H9 (cell line): Measurements from ENCODE around the gene LTK. TPM values are rescaled to one million over a fixed set of nuclear protein-coding genes. Genes with fewer than 3 reads are reported as not detected.
A peak's percentile ranks its signal among the peaks of the same experiment; 100 is the strongest.

Experiments used
- DNase-seq: peaks from one replicate; pipeline ENCODE4 v3.0.0-alpha.2; 2017
- H2AFZ ChIP-seq: one replicate; pipeline ENCODE4 v1.6.1; 2013; ENCODE audit warnings: mild to moderate bottlenecking, low read length, control low read depth, moderate library complexity
- H2AK5ac ChIP-seq: 2 replicates; pipeline ENCODE4 v1.6.1; 2013; ENCODE audit warnings: low read length, control low read depth, mixed read lengths; ENCODE audit not compliant: insufficient read length
- H2BK120ac ChIP-seq: one replicate; pipeline ENCODE4 v1.6.1; 2013; ENCODE audit warnings: low read depth, mild to moderate bottlenecking, low read length, control low read depth, inconsistent platforms; ENCODE audit not compliant: poor library complexity, severe bottlenecking
- H2BK12ac ChIP-seq: 2 replicates; pipeline ENCODE4 v1.6.1; 2013; ENCODE audit warnings: low read length, control low read depth, mixed read lengths, low read depth; ENCODE audit not compliant: insufficient read length
- H2BK15ac ChIP-seq: 2 replicates; pipeline ENCODE4 v1.6.1; 2013; ENCODE audit warnings: low read depth, low read length, control low read depth
- H2BK20ac ChIP-seq: one replicate; pipeline ENCODE4 v1.6.1; 2013; ENCODE audit warnings: low read depth, mild to moderate bottlenecking, low read length, control low read depth, inconsistent platforms; ENCODE audit not compliant: poor library complexity, severe bottlenecking
- H2BK5ac ChIP-seq: 2 replicates; pipeline ENCODE4 v1.6.1; 2013; ENCODE audit warnings: low read length, control low read depth, mixed read lengths; ENCODE audit not compliant: insufficient read length
- H3K14ac ChIP-seq: 2 replicates; pipeline ENCODE4 v1.6.1; 2013; ENCODE audit warnings: low read length, control low read depth; ENCODE audit not compliant: insufficient read depth
- H3K18ac ChIP-seq: 2 replicates; pipeline ENCODE4 v1.6.1; 2013; ENCODE audit warnings: low read depth, mild to moderate bottlenecking, mixed read lengths, low read length, control low read depth; ENCODE audit not compliant: insufficient read length
- H3K23ac ChIP-seq: 2 replicates; pipeline ENCODE4 v1.6.1; 2013; ENCODE audit warnings: low read length, control low read depth, mixed read lengths, low read depth; ENCODE audit not compliant: insufficient read length
- H3K23me2 ChIP-seq: 2 replicates; pipeline ENCODE4 v1.6.1; 2013; ENCODE audit warnings: low read depth, mild to moderate bottlenecking, mixed read lengths, low read length, control low read depth; ENCODE audit not compliant: insufficient read length, poor library complexity, severe bottlenecking
- H3K27ac ChIP-seq: 2 replicates; pipeline ENCODE4 v1.5.1; 2013; ENCODE audit warnings: low read length, control low read depth, mixed read lengths, low read depth; ENCODE audit not compliant: insufficient read length
- H3K27me3 ChIP-seq: 2 replicates; pipeline ENCODE4 v1.6.1; 2013; ENCODE audit warnings: low read length, control low read depth, inconsistent platforms; ENCODE audit not compliant: insufficient read depth
- H3K4ac ChIP-seq: 2 replicates; pipeline ENCODE4 v1.6.1; 2013; ENCODE audit warnings: low read depth, mild to moderate bottlenecking, control low read depth, inconsistent platforms, low read length, moderate library complexity
- H3K4me1 ChIP-seq: 2 replicates; pipeline ENCODE4 v1.6.1; 2013; ENCODE audit warnings: low read length, control low read depth, inconsistent platforms; ENCODE audit not compliant: insufficient read depth
- H3K4me2 ChIP-seq: 2 replicates; pipeline ENCODE4 v1.6.1; 2013; ENCODE audit warnings: low read length, control low read depth, mixed read lengths; ENCODE audit not compliant: insufficient read length, insufficient read depth
- H3K56ac ChIP-seq: 2 replicates; pipeline ENCODE4 v1.6.1; 2013; ENCODE audit warnings: low read depth, mild to moderate bottlenecking, mixed read lengths, low read length, control low read depth; ENCODE audit not compliant: insufficient read length
- H3K79me1 ChIP-seq: 2 replicates; pipeline ENCODE4 v1.6.1; 2013; ENCODE audit warnings: low read depth, mild to moderate bottlenecking, moderate library complexity, low read length, control low read depth, inconsistent platforms; ENCODE audit not compliant: insufficient read depth, poor library complexity, severe bottlenecking
- H3K79me2 ChIP-seq: 2 replicates; pipeline ENCODE4 v1.6.1; 2013; ENCODE audit warnings: low read length, control low read depth, inconsistent platforms; ENCODE audit not compliant: insufficient read depth
- H3K9ac ChIP-seq: 2 replicates; pipeline ENCODE4 v1.6.1; 2013; ENCODE audit warnings: low read length, control low read depth, mixed read lengths; ENCODE audit not compliant: insufficient read length; ENCODE audit errors: extremely low read depth
- H3K9me3 ChIP-seq: one replicate; pipeline ENCODE4 v1.6.1; 2013; ENCODE audit warnings: low read depth, low read length, inconsistent platforms; ENCODE audit not compliant: control insufficient read depth
- H3T11ph ChIP-seq: one replicate; pipeline ENCODE4 v1.6.1; 2013; ENCODE audit warnings: mild to moderate bottlenecking, low read length, control low read depth, inconsistent platforms
- H4K20me1 ChIP-seq: one replicate; pipeline ENCODE4 v1.6.1; 2013; ENCODE audit not compliant: control insufficient read depth, insufficient read length, insufficient read depth
- H4K5ac ChIP-seq: 2 replicates; pipeline ENCODE4 v1.6.1; 2013; ENCODE audit warnings: low read depth, mild to moderate bottlenecking, mixed read lengths, low read length, control low read depth; ENCODE audit not compliant: insufficient read length
- H4K8ac ChIP-seq: replicated peaks from 2 replicates; pipeline ENCODE4 v1.6.1; 2013; ENCODE audit warnings: low read length, control low read depth, mixed read lengths, low read depth; ENCODE audit not compliant: insufficient read length
- H4K91ac ChIP-seq: 2 replicates; pipeline ENCODE4 v1.6.1; 2013; ENCODE audit warnings: low read depth, mild to moderate bottlenecking, moderate library complexity, mixed read lengths, low read length, control low read depth; ENCODE audit not compliant: insufficient read length
- H3K27ac Mint-ChIP-seq, 3 experiments: 2 replicates in 2 of 3; 3 replicates in 1 of 3; pipeline ENCODE4 v1.8.0; 2020 to 2021; ENCODE audit warnings: mixed read lengths in 3 of 3, mild to moderate bottlenecking in 1 of 3, moderate library complexity in 1 of 3
- H3K27me3 Mint-ChIP-seq: 2 replicates; pipeline ENCODE4 v1.8.0; 2021; ENCODE audit warnings: low read depth, mild to moderate bottlenecking, moderate library complexity, mixed read lengths
- H3K36me3 Mint-ChIP-seq, 3 experiments: 2 replicates in 2 of 3; 3 replicates in 1 of 3; pipeline ENCODE4 v1.8.0; 2020 to 2021; ENCODE audit warnings: low read depth in 3 of 3, mixed read lengths in 3 of 3; ENCODE audit not compliant: insufficient read depth in 1 of 3
- H3K4me1 Mint-ChIP-seq, 2 experiments: 2 replicates each; pipeline ENCODE4 v1.8.0; 2020; ENCODE audit warnings: mixed read lengths in 2 of 2
- H3K4me3 Mint-ChIP-seq, 2 experiments: 2 replicates in 1 of 2; 3 replicates in 1 of 2; pipeline ENCODE4 v1.8.0; 2020 to 2021; ENCODE audit warnings: mild to moderate bottlenecking in 2 of 2, mixed read lengths in 2 of 2, moderate library complexity in 1 of 2
- H3K9me3 Mint-ChIP-seq, 2 experiments: 2 replicates in 1 of 2; 3 replicates in 1 of 2; pipeline ENCODE4 v1.8.0; 2020; ENCODE audit warnings: mild to moderate bottlenecking in 2 of 2, mixed read lengths in 2 of 2, moderate library complexity in 1 of 2
- CTCF ChIP-seq: fragments of 200-600 bp; sonication (generic); conservative IDR thresholded peaks from 3 replicates; pipeline ENCODE4 v1.8.0; 2021; ENCODE audit warnings: antibody characterized with exemption, mild to moderate bottlenecking
- WGBS: extraction: QIAGEN DNeasy Blood & Tissue Kit; methylation state at CpG from one replicate; pipeline ENCODE4 v1.1.7; 2013; ENCODE audit warnings: missing lambda C conversion rate, low lambda C conversion rate, mixed read lengths; ENCODE audit not compliant: insufficient read length; ENCODE audit errors: extremely low coverage; 5-methylcytosine and 5-hydroxymethylcytosine counted together
- total RNA-seq: library from RNA; stranded (reverse); gene quantifications from 2 replicates; pipeline ENCODE4 v1.2.1, GENCODE V29; 2021

LTK gene
- total RNA-seq, 1 experiment from 2014 or later = 0.31 TPM

GRCh38 chr15:41501191-41501917 lies 12.3 kb downstream of the LTK start:
- no peak for TF ChIP-seq CTCF
- Histone ChIP-seq H4K5ac (no peak overlapping the region), H3K56ac (no peak overlapping the region), H3K9me3 (no peaks in the 10 kb centered on the region), H2AFZ (no peak overlapping the region), H4K91ac (no peak overlapping the region), H3K23me2 (peaks cover 3% of the 10 kb centered on the region), H3K27ac (no peak overlapping the region), H3K23ac (no peak overlapping the region), H2BK12ac (no peak overlapping the region), H3K9ac (no peak overlapping the region), H2BK20ac (no peak overlapping the region), H3K18ac (no peak overlapping the region), H3K4ac (no peak overlapping the region), H4K8ac (no peak overlapping the region), H2BK120ac (no peak overlapping the region), H3K4me2 (peak overlapping the region; percentile 48), H3K79me2 (no peaks in the 10 kb centered on the region), H3K14ac (no peak overlapping the region), H2BK5ac (no peak overlapping the region), H3K27me3 (peaks cover 88% of the 10 kb centered on the region), H4K20me1 (no peaks in the 10 kb centered on the region), H3T11ph (no peak overlapping the region), H2BK15ac (no peak overlapping the region), H3K4me1 (no peaks in the 10 kb centered on the region), H2AK5ac (no peak overlapping the region), H3K79me1 (no peaks in the 10 kb centered on the region)
- Mint-ChIP-seq H3K27me3 (peaks cover 100% of the 10 kb centered on the region), H3K36me3 (peaks cover 0 to 4% (median 0%) of the 10 kb centered on the region in 3 experiments; a peak in 1 of 7 replicates), H3K27ac (no peak overlapping the region; a peak in 1 of 7 replicates), H3K4me3 (peak overlapping the region; percentile 48 to 78), H3K9me3 (no peaks in the 10 kb centered on the region; a peak in 2 of 5 replicates), H3K4me1 (peaks cover 4 to 21% of the 10 kb centered on the region in 2 experiments; a peak in 3 of 4 replicates)
- DNase-seq = no peak
- no CpG with 5 or more reads among the region's 56 CpGs for WGBS
